Glutamatergic neuron (in vitro differentiated cells): ENCODE data around the gene MYO5B. TPM values are rescaled to one million over a fixed set of nuclear protein-coding genes. Genes with fewer than 3 reads are reported as not detected.

Source experiments
- DNase-seq: peaks from one replicate; pipeline ENCODE4 v3.0.0; 2022
- H3K27ac Mint-ChIP-seq: one replicate; pipeline ENCODE4 v1.8.0; 2020; ENCODE audit warnings: mild to moderate bottlenecking, mixed read lengths, inconsistent platforms; ENCODE audit not compliant: unreplicated experiment
- H3K27me3 Mint-ChIP-seq: one replicate; pipeline ENCODE4 v1.8.0; 2020; ENCODE audit warnings: mild to moderate bottlenecking, moderate library complexity, mixed read lengths, inconsistent platforms; ENCODE audit not compliant: unreplicated experiment
- H3K36me3 Mint-ChIP-seq: one replicate; pipeline ENCODE4 v1.8.0; 2020; ENCODE audit warnings: mild to moderate bottlenecking, mixed read lengths, inconsistent platforms; ENCODE audit not compliant: unreplicated experiment
- H3K4me1 Mint-ChIP-seq: one replicate; pipeline ENCODE4 v1.8.0; 2020; ENCODE audit warnings: mild to moderate bottlenecking, low read depth, mixed read lengths, inconsistent platforms; ENCODE audit not compliant: unreplicated experiment
- H3K4me3 Mint-ChIP-seq: one replicate; pipeline ENCODE4 v1.8.0; 2020; ENCODE audit warnings: mild to moderate bottlenecking, mixed read lengths, inconsistent platforms; ENCODE audit not compliant: unreplicated experiment
- H3K9me3 Mint-ChIP-seq: one replicate; pipeline ENCODE4 v1.8.0; 2020; ENCODE audit warnings: mild to moderate bottlenecking, moderate library complexity, mixed read lengths, inconsistent platforms; ENCODE audit not compliant: unreplicated experiment
- total RNA-seq: library from RNA; stranded (reverse); fragmentation: NEBNext Ultra II Directional; extraction: Animal tissue kit (Norgen Biotek cat#: 25700); gene quantifications from one replicate; pipeline ENCODE4 v1.2.1, GENCODE V29; 2021; ENCODE audit not compliant: unreplicated experiment
- TF ChIP-seq, protein P1 (sequence below): fragments of 200-600 bp; sonication (generic); IDR thresholded peaks from one replicate; pipeline ENCODE4 v1.5.0; 2021; ENCODE audit not compliant: partially characterized antibody, unreplicated experiment

MYO5B gene
- total RNA-seq, 1 donor from 2014 or later: 2.7 TPM

- DNase-seq: no peak
- H3K27me3 Mint-ChIP-seq: peaks cover 3% of the 10 kb centered on the region
- H3K36me3 Mint-ChIP-seq: no peaks in the 10 kb centered on the region
- TF ChIP-seq, protein P1, sequence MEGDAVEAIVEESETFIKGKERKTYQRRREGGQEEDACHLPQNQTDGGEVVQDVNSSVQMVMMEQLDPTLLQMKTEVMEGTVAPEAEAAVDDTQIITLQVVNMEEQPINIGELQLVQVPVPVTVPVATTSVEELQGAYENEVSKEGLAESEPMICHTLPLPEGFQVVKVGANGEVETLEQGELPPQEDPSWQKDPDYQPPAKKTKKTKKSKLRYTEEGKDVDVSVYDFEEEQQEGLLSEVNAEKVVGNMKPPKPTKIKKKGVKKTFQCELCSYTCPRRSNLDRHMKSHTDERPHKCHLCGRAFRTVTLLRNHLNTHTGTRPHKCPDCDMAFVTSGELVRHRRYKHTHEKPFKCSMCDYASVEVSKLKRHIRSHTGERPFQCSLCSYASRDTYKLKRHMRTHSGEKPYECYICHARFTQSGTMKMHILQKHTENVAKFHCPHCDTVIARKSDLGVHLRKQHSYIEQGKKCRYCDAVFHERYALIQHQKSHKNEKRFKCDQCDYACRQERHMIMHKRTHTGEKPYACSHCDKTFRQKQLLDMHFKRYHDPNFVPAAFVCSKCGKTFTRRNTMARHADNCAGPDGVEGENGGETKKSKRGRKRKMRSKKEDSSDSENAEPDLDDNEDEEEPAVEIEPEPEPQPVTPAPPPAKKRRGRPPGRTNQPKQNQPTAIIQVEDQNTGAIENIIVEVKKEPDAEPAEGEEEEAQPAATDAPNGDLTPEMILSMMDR: no peak
- H3K27ac Mint-ChIP-seq: no peak overlapping the region
- peaks cover 26% of the 10 kb centered on the region for H3K4me1 Mint-ChIP-seq
- H3K9me3 Mint-ChIP-seq: no peaks in the 10 kb centered on the region
- no peak overlapping the region for H3K4me3 Mint-ChIP-seq
Measured at GRCh38 chr18:49866680-49867079, 328.3 kb downstream of the MYO5B start.

GRCh38 chr18:49865401-49865800 is 329.5 kb downstream of the MYO5B start:
- no peak overlapping the region for H3K4me3 Mint-ChIP-seq
- H3K36me3 Mint-ChIP-seq: no peaks in the 10 kb centered on the region
- H3K4me1 Mint-ChIP-seq: peaks cover 28% of the 10 kb centered on the region
- TF ChIP-seq, protein P1: no peak
- no peaks in the 10 kb centered on the region for H3K9me3 Mint-ChIP-seq
- no peak overlapping the region for H3K27ac Mint-ChIP-seq
- H3K27me3 Mint-ChIP-seq: no peaks in the 10 kb centered on the region
- DNase-seq: no peak

DNA sequence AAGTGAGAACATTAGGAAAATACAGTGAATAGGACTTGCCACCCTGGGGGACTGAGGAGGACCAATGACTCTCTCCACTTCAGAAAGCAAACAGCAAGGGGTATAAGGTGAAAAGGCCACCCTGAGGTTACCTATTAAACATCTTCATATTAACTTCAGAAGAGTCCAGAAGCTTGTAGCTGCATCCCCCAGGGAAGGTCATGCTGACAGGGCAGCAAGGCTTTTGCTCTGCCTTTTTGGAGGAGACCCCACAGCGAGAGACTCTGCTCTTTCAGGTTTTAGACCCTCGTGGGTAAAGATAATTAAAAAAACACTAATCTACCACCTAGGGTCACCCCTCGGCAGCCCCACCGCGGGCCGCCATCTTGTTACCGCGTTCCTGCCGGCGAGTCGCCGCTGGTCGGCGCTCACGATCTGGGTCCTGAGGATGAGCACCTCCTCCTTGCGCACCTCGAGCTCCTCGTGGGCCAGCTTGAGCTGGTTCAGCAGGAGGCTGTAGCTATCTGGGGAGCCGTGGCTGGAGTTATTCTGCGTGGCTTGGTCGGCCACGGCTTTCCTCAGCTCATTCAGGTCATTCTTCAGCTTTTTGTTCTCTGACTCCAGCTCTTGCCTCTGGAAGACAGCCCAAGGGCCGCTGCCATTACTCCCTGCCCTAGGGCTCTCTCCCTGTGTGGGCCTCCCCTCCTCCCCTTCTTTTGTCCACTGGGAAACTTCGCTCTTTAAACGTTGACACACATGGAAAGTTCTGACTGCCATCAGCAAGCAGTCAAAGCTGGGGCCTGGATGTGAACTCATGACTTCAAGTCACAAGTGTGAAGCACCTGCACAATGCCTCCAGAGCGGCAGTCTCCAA is 331.0 kb downstream of the MYO5B start:
- H3K4me1 Mint-ChIP-seq: peaks cover 21% of the 10 kb centered on the region
- no peak overlapping the region for H3K4me3 Mint-ChIP-seq
- no peak overlapping the region for H3K27ac Mint-ChIP-seq
- H3K9me3 Mint-ChIP-seq: no peaks in the 10 kb centered on the region
- no peaks in the 10 kb centered on the region for H3K27me3 Mint-ChIP-seq
- no peaks in the 10 kb centered on the region for H3K36me3 Mint-ChIP-seq
- TF ChIP-seq, protein P1: no peak
- no peak for DNase-seq

GRCh38 chr18:49862656-49863385 is 332.1 kb downstream of the MYO5B start:
- Mint-ChIP-seq H3K27me3 (no peaks in the 10 kb centered on the region), H3K9me3 (peaks cover 2% of the 10 kb centered on the region), H3K4me3 (peak overlapping the region; percentile 61), H3K27ac (peak overlapping the region; percentile 88), H3K4me1 (peaks cover 27% of the 10 kb centered on the region), H3K36me3 (no peaks in the 10 kb centered on the region)
- TF ChIP-seq, protein P1: no peak
- no peak for DNase-seq

GRCh38 chr18:49861659-49862058 is 333.3 kb downstream of the MYO5B start:
- Mint-ChIP-seq H3K4me1 (peaks cover 33% of the 10 kb centered on the region), H3K4me3 (no peak overlapping the region), H3K36me3 (no peaks in the 10 kb centered on the region), H3K27ac (no peak overlapping the region), H3K27me3 (no peaks in the 10 kb centered on the region), H3K9me3 (peaks cover 2% of the 10 kb centered on the region)
- TF ChIP-seq, protein P1: peak; percentile 38
- no peak for DNase-seq
